SK-N-SH treated with all-trans-retinoic acid at 6 μM for 48 hours (cell line): ENCODE data around the gene SPOCK1.

ENCODE experiments used
- ATAC-seq: fragments of 200-7000 bp; cut with Tn5 transposase; 3 replicates; pipeline ENCODE4 v1.9.1; 2020; ENCODE audit warnings: mild to moderate bottlenecking, moderate library complexity
- BACH2 ChIP-seq: fragments of 250-450 bp; sonication (Bioruptor Pico); IDR thresholded peaks from 2 replicates; pipeline ENCODE4 v1.9.0; 2021; ENCODE audit warnings: mild to moderate bottlenecking, borderline replicate concordance
- ESRRG ChIP-seq: fragments of 250-450 bp; sonication (Bioruptor Pico); IDR thresholded peaks from 2 replicates; pipeline ENCODE4 v1.6.1; 2021; ENCODE audit warnings: mild to moderate bottlenecking
- GLIS3 ChIP-seq: fragments of 250-450 bp; sonication (Bioruptor Pico); IDR thresholded peaks from 2 replicates; pipeline ENCODE4 v1.5.0; 2020; ENCODE audit warnings: mild to moderate bottlenecking, moderate library complexity
- ISL1 ChIP-seq: fragments of 250-450 bp; sonication (Bioruptor Pico); IDR thresholded peaks from 2 replicates; pipeline ENCODE4 v2.1.2; 2022; ENCODE audit warnings: mild to moderate bottlenecking, moderate library complexity
- OSR1 ChIP-seq: fragments of 250-450 bp; sonication (Bioruptor Pico); IDR thresholded peaks from 2 replicates; pipeline ENCODE4 v1.8.0; 2022; ENCODE audit warnings: moderate library complexity, mild to moderate bottlenecking, inconsistent platforms
- POU6F1 ChIP-seq: fragments of 250-450 bp; sonication (Bioruptor Pico); IDR thresholded peaks from 2 replicates; pipeline ENCODE4 v1.8.0; 2021; ENCODE audit warnings: low read depth, mild to moderate bottlenecking, moderate library complexity, borderline replicate concordance
- PPARA ChIP-seq: fragments of 250-450 bp; sonication (Bioruptor Pico); IDR thresholded peaks from 2 replicates; pipeline ENCODE4 v1.5.0; 2020; ENCODE audit warnings: mild to moderate bottlenecking, borderline replicate concordance
- RARB ChIP-seq: fragments of 250-450 bp; sonication (Bioruptor Pico); IDR thresholded peaks from 2 replicates; pipeline ENCODE4 v1.8.0; 2021; ENCODE audit warnings: mild to moderate bottlenecking, moderate library complexity
- SNAI2 ChIP-seq: fragments of 250-450 bp; sonication (Bioruptor Pico); IDR thresholded peaks from 2 replicates; pipeline ENCODE4 v1.5.0; 2020; ENCODE audit warnings: mild to moderate bottlenecking, moderate library complexity
- TCF4 ChIP-seq: fragments of 250-450 bp; sonication (Bioruptor Pico); IDR thresholded peaks from 2 replicates; pipeline ENCODE4 v1.8.0; 2021; ENCODE audit warnings: mild to moderate bottlenecking, moderate library complexity, borderline replicate concordance
- TOX ChIP-seq: fragments of 250-450 bp; sonication (Bioruptor Pico); IDR thresholded peaks from 2 replicates; pipeline ENCODE4 v1.8.0; 2021; ENCODE audit warnings: mild to moderate bottlenecking, moderate library complexity, borderline replicate concordance
- ZC3H10 ChIP-seq: fragments of 250-450 bp; sonication (Bioruptor Pico); IDR thresholded peaks from 2 replicates; pipeline ENCODE4 v1.5.1; 2021; ENCODE audit warnings: mild to moderate bottlenecking, moderate library complexity
- ZFP30 ChIP-seq: fragments of 450-650 bp; formaldehyde crosslinking; IDR thresholded peaks from 2 replicates; pipeline ENCODE4 v1.5.0; 2022; ENCODE audit warnings: mild to moderate bottlenecking, moderate library complexity
- ZNF565 ChIP-seq: fragments of 450-650 bp; formaldehyde crosslinking; conservative IDR thresholded peaks from 2 replicates; pipeline ENCODE4 v1.5.0; 2020; ENCODE audit warnings: low read depth, mild to moderate bottlenecking, moderate library complexity
- ZNF70 ChIP-seq: fragments of 450-650 bp; formaldehyde crosslinking; IDR thresholded peaks from 2 replicates; pipeline ENCODE4 v1.5.0; 2020; ENCODE audit warnings: mild to moderate bottlenecking, moderate library complexity
- ZNF8 ChIP-seq: fragments of 450-650 bp; formaldehyde crosslinking; IDR thresholded peaks from 2 replicates; pipeline ENCODE4 v1.5.0; 2020; ENCODE audit warnings: mild to moderate bottlenecking, moderate library complexity
- TF ChIP-seq, protein P1 (sequence below): fragments of 250-450 bp; sonication (Bioruptor Pico); IDR thresholded peaks from 2 replicates; pipeline ENCODE4 v1.5.1; 2020; ENCODE audit warnings: low read depth, mild to moderate bottlenecking, moderate library complexity
- TF ChIP-seq, protein P2 (sequence below): fragments of 250-450 bp; sonication (Bioruptor Pico); IDR thresholded peaks from 2 replicates; pipeline ENCODE4 v1.5.1; 2021; ENCODE audit warnings: mild to moderate bottlenecking, moderate library complexity
- TF ChIP-seq, protein P3 (sequence below): fragments of 250-450 bp; sonication (Bioruptor Pico); IDR thresholded peaks from 2 replicates; pipeline ENCODE4 v1.5.0; 2020; ENCODE audit warnings: mild to moderate bottlenecking, moderate library complexity

SPOCK1 gene

DNA sequence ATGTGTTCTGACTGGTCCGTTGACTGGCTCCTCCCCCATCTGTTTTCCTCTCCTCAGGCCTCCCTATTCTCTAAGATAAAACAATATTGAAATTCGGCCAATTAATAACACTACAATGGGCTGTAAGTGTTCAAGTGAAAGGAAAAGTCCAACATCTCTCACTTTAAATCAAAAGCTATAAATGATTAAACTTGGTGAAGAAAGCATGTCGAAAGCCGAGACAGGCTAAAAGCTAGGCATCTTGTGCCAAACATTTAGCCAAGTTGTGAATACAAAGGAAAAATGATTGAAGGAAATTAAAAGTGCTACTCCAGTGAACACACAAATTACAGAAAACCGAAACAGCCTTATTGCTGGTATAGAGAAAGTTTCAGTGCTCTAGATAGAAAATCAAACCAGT is 310.6 kb downstream of the SPOCK1 start:
- TF ChIP-seq ISL1 (CRISPR knock-in tag) (no peak), PPARA (CRISPR knock-in tag) (no peak), ZNF565 (CRISPR knock-in tag) (no peak), TCF4 (CRISPR knock-in tag) (no peak), GLIS3 (CRISPR knock-in tag) (no peak), ESRRG (CRISPR knock-in tag) (no peak), TOX (CRISPR knock-in tag) (no peak)
- TF ChIP-seq, protein P1, sequence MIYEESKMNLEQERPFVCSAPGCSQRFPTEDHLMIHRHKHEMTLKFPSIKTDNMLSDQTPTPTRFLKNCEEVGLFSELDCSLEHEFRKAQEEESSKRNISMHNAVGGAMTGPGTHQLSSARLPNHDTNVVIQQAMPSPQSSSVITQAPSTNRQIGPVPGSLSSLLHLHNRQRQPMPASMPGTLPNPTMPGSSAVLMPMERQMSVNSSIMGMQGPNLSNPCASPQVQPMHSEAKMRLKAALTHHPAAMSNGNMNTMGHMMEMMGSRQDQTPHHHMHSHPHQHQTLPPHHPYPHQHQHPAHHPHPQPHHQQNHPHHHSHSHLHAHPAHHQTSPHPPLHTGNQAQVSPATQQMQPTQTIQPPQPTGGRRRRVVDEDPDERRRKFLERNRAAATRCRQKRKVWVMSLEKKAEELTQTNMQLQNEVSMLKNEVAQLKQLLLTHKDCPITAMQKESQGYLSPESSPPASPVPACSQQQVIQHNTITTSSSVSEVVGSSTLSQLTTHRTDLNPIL (CRISPR knock-in tag): no peak
- TF ChIP-seq, protein P2, sequence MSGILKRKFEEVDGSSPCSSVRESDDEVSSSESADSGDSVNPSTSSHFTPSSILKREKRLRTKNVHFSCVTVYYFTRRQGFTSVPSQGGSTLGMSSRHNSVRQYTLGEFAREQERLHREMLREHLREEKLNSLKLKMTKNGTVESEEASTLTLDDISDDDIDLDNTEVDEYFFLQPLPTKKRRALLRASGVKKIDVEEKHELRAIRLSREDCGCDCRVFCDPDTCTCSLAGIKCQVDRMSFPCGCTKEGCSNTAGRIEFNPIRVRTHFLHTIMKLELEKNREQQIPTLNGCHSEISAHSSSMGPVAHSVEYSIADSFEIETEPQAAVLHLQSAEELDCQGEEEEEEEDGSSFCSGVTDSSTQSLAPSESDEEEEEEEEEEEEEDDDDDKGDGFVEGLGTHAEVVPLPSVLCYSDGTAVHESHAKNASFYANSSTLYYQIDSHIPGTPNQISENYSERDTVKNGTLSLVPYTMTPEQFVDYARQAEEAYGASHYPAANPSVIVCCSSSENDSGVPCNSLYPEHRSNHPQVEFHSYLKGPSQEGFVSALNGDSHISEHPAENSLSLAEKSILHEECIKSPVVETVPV (CRISPR knock-in tag): no peak

DNA sequence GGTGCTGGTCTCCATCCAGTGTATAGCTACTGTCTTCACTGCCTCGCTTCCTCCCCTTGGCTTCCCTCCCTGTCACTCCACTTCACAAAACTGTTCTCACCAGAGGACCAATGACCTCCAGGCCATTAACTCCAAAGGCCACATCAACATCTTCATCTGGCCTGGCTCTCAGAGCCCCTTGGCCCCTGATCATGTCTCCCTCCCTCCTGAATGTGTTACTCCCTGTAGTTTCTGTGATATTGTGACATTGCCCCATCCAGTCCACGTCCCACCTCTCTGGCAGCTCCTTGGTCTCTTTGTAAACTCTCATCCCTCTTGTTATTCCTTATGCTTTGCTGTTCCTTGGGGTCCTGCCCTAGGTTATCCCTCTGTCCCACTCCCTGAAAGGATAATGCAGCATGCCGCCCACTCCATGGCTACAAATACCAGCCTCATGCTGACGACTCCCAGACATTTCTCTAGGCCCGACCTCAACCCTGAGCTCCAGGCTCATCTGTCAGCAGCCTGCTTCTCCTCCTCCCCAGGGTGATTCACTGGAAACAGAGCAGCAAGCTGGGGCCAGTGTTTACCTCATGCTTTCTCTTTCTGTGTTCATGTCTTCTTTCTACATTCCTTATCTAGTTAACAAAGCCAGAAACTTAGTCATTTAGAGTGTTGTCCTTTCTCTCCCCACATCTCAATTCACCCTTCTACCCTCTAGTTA is 312.2 kb downstream of the SPOCK1 start:
- no peak for ATAC-seq

More for the DNA sequence above, 310.6 kb downstream of the SPOCK1 start:
- no peak for ATAC-seq

GRCh38 chr5:137185193-137185592 is 313.9 kb downstream of the SPOCK1 start:
- TF ChIP-seq SNAI2 (CRISPR knock-in tag): no peak
- TF ChIP-seq GLIS3 (CRISPR knock-in tag): no peak
- TF ChIP-seq ZC3H10 (CRISPR knock-in tag): no peak
- no peak for TF ChIP-seq ZFP30 (CRISPR knock-in tag)
- no peak for TF ChIP-seq RARB (CRISPR knock-in tag)
- no peak for TF ChIP-seq TCF4 (CRISPR knock-in tag)
- ATAC-seq: no peak

More for the DNA sequence above, 312.2 kb downstream of the SPOCK1 start:
- TF ChIP-seq ZNF70 (CRISPR knock-in tag) (no peak), POU6F1 (CRISPR knock-in tag) (no peak), SNAI2 (CRISPR knock-in tag) (no peak), BACH2 (no peak), ISL1 (CRISPR knock-in tag) (no peak), ESRRG (CRISPR knock-in tag) (no peak)
- TF ChIP-seq, protein P3, sequence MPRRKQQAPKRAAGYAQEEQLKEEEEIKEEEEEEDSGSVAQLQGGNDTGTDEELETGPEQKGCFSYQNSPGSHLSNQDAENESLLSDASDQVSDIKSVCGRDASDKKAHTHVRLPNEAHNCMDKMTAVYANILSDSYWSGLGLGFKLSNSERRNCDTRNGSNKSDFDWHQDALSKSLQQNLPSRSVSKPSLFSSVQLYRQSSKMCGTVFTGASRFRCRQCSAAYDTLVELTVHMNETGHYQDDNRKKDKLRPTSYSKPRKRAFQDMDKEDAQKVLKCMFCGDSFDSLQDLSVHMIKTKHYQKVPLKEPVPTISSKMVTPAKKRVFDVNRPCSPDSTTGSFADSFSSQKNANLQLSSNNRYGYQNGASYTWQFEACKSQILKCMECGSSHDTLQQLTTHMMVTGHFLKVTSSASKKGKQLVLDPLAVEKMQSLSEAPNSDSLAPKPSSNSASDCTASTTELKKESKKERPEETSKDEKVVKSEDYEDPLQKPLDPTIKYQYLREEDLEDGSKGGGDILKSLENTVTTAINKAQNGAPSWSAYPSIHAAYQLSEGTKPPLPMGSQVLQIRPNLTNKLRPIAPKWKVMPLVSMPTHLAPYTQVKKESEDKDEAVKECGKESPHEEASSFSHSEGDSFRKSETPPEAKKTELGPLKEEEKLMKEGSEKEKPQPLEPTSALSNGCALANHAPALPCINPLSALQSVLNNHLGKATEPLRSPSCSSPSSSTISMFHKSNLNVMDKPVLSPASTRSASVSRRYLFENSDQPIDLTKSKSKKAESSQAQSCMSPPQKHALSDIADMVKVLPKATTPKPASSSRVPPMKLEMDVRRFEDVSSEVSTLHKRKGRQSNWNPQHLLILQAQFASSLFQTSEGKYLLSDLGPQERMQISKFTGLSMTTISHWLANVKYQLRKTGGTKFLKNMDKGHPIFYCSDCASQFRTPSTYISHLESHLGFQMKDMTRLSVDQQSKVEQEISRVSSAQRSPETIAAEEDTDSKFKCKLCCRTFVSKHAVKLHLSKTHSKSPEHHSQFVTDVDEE (CRISPR knock-in tag): no peak

DNA sequence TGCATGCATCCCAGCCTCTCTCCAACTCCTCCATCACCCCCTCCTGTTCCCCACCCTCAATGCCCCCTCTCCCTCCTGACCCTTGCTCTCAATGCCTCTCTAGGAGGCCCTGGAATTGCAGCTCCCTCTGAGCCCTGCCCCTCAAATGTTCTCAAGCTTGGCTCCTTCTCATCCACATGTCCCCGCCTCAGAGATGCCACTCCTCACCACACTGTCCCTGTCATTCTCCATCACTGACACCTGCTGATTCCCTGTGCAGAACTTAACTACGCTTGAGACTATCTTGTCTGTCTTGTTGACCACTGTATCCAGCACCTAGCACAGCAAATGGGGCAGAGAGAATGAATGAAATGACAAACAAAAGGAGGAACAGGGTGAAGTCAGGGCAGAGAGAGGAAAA is 314.4 kb downstream of the SPOCK1 start:
- no peak for ATAC-seq
- no peak for TF ChIP-seq GLIS3 (CRISPR knock-in tag)
- no peak for TF ChIP-seq ZFP30 (CRISPR knock-in tag)
- TF ChIP-seq, protein P3 (CRISPR knock-in tag): no peak
- no peak for TF ChIP-seq ZNF8
- TF ChIP-seq BACH2: no peak
- TF ChIP-seq OSR1 (CRISPR knock-in tag): no peak
- TF ChIP-seq, protein P1 (CRISPR knock-in tag): no peak
- TF ChIP-seq, all 23 proteins: peak for 0
